NCI-H2029 (cell line): ENCODE measurements around the gene ITGA8.
"Not testable (repeated sequence)": the region's sequence is repeated elsewhere in the genome, so short reads cannot be mapped to it uniquely, and the experiment has no call there.

Experiments used
- DNase-seq: peaks from one replicate; lab custom pipeline; 2025; lab: John Stamatoyannopoulos, UW

ITGA8 gene

DNA sequence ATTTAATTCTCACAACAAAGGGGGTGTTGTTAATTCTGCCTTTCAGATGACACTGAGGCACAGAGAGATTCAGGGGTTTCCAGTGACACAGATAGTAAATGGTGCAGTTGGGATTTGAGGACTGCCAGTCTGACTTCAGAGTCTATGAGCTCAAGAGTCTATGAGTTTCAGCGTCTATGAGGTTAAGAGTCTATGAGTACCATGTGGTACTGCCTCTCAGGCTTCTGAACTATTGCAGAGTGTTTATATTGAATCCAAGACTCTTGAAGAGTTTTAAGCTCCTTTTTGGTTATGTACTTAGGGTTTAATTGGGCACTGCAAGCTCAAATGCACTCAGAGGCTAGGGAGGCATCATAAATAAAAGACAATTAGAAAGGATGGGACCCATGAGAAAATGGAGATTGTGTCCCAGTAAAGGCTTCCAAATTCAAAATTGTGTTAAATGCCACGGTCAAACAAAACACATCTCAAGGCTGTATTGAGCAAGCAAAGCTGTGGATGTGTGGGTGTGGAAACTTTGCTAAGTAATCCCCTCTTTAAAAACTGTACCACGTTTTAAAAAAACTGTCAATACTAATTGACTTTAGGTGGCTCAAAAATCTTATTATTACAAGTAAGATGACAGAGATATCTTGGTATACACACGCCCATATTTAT, 224.7 kb downstream of the ITGA8 start:
- no peak for DNase-seq

DNA sequence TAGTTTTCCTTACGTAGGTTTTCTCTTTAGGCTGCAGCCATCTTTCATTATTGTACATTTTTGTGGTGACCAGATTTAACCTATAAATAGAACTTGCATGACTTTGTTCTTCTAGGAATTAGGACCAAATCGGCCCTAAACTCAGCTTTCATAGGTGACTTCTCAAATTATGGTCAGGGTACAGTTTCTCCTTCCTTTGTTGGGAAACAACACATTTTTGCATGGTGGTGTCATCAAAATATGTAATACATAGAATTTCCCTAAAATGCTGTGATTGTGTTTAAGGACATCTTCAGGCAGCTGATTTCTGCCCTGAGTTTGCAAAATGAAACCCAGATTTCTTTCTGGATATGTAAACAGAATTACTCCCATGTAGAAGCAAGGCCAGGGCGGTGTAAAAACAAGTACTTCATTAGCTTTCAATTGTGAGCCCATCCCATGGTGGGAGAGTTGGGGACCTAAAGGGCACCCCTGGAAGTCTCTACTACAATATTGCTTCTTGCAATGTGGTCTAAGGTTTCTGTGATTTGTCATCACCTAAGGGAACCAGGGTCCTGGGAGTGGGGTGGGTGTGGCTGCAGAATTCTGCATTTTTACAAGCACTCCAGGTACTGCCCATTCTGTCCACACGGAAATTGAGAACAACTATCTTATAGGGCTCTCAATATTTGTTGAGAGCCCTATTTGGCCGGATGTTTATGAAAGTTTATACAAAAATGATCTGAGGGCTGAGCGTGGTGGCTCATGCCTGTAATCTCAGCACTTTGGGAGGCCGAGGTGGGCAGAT, 227.7 kb downstream of the ITGA8 start:
- no peak for DNase-seq

GRCh38 chr10:15489431-15489830, 230.3 kb downstream of the ITGA8 start:
- DNase-seq: no peak

DNA sequence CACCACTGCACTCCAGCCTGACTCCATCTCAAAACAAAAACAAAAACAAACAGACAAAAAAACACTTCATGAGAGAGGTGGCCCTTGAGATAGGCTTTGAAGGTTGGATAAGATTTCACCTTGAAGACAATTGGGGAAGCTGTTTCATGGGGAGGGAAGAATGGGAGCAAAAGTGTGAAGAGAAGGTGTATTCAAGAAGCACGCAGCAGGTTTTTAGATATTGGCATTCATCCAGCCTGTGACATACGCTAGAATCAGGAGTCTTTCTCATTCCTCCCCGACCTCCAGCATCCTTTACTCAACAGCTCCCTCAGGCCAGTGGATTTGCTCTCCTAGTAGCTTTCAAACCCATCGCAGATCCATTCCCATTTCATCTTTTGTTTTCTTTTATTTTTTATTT, 232.3 kb downstream of the ITGA8 start:
- DNase-seq: no peak

DNA sequence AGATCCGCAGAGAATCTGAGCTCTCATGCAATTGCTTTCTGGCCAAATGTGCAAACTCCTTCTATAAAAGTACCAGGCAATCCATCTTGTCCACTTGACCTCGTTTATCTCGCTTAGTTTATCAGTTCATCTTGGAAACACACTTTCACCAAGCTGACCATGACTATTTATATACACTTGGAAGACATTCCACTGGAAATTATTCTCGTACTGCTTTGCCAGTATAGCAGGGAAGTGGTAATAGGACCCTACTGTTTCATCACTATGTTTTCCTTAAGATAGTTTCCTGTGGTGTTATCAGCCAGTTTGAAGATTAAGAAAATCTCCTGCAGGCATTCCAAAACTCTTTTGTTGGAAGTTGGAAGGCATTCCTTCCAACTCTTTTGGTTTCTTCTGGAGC, 233.3 kb downstream of the ITGA8 start:
- DNase-seq: no peak

- DNase-seq: no peak
Measured at GRCh38 chr10:15485684-15486316, 233.9 kb downstream of the ITGA8 start.

GRCh38 chr10:15485027-15485426, 234.7 kb downstream of the ITGA8 start:
- no peak for DNase-seq

DNA sequence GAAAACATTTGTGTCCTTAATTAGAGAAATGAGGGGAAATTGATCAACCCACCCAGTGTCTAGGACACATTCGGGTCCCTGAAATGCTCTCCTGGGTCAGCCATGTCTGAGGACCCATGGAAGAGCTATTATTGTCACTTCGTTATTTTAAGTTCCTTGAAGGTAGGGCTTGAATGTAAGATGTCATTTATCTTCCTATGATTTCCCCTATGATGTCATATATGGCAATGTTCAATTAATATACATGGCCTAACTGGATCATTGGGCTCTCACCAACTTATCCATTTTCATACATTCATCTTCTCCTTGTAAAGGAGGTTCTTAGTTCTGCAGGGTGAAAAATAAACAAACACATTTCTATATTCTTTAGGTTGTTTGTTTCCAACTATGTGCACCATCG, 235.6 kb downstream of the ITGA8 start:
- no peak for DNase-seq

DNA sequence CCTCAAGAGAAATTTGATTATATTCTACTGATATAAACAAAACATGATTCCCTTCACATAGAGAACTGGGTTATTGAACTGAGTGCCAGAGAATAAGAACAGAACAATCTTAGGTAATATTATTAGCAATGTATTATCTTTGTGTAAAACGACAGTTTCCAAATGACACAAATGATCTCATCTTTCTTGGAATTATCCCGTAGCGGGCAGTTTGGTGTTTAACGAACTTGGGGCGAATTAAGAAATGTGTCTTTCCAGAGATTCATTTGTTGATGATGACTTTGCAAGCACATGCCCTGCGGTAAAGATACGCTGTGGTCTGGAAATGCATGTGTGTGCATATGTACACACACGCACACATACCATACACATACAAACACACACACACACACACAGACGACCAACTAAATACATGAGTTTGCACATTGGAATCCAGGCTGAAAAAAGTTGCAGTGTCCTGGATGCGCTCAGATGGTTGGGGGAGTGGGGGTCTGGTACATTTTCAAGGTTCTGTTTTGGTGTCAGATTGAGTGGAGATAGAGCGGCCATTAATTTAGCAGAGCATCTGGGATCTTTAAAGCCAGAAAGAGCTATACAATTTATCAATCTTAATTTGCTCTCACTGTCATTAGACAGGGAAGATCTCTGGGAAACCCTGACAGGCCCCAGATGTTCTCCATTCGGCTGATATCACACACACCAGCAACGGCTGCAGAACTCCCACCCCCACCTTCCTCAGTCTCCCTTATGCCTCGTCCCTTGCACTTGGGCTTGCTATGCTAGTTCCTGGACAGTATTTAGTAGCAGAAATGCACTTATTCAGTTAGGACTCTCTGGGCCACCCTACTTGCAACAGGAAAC, 236.3 kb downstream of the ITGA8 start:
- DNase-seq: no peak

DNA sequence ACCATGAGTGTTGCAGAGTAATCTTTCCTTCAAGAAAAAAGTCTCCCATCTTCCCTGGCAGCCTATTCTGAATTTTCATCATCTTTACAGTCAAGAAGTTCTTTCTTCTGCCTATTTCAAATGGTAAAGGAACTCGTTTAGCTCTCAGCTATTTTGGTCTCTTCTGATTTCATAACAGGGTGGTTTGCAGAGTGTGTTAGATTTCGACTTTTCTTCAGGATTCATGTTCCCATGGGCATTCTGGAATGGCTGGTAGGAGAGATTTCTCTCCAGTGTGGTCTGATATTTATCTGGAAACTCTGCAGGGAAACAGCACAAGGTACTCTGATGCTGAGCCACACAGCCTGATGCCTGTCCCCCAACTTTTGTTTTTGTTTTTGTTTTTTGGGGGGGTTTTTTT, 237.6 kb downstream of the ITGA8 start:
- DNase-seq: no peak

DNA sequence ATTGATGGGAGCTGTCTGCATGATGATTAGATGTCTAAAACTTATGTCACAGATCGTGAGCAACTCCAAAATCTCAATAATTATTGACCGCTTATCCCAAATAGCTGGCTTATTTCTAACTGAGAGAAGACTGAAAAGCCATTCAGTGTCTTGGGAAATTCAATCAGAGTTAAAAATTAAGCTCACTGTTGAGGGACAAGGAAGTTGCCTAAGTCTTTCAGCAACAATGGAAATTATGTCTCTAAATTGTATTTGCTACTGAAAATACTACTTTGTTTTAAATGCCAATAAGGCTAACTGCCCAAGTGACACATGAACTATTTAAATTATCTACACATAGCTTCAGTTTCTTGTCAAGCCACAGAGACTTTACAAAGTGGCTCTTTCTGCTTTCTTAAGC, 240.8 kb downstream of the ITGA8 start:
- no peak for DNase-seq

GRCh38 chr10:15478429-15478828, 241.3 kb downstream of the ITGA8 start:
- DNase-seq: no peak

- DNase-seq: no peak
Measured at GRCh38 chr10:15476337-15476736, 243.4 kb downstream of the ITGA8 start.

DNA sequence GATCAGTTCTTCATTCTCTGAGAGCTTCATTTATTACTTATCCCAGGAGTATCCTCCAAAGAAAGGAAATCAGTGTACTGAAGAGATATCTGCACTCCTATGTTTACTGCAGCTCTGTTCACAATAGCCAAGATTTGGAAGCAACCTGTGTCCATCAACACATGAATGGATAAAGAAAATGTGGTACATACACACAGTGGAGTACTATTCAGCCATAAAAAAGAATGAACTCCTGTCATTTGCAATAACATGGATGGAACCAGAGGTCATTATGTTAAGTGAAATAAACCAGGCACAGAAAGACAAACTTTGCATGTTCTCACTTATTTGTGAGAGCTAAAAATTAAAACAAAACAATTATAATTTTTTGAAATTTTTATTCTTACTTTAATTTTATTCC, 244.3 kb downstream of the ITGA8 start:
- DNase-seq: not testable (repeated sequence)

GRCh38 chr10:15474671-15475070, 245.1 kb downstream of the ITGA8 start:
- DNase-seq: no peak

- no peak for DNase-seq
Measured at GRCh38 chr10:15473396-15473767, 246.3 kb downstream of the ITGA8 start.

DNA sequence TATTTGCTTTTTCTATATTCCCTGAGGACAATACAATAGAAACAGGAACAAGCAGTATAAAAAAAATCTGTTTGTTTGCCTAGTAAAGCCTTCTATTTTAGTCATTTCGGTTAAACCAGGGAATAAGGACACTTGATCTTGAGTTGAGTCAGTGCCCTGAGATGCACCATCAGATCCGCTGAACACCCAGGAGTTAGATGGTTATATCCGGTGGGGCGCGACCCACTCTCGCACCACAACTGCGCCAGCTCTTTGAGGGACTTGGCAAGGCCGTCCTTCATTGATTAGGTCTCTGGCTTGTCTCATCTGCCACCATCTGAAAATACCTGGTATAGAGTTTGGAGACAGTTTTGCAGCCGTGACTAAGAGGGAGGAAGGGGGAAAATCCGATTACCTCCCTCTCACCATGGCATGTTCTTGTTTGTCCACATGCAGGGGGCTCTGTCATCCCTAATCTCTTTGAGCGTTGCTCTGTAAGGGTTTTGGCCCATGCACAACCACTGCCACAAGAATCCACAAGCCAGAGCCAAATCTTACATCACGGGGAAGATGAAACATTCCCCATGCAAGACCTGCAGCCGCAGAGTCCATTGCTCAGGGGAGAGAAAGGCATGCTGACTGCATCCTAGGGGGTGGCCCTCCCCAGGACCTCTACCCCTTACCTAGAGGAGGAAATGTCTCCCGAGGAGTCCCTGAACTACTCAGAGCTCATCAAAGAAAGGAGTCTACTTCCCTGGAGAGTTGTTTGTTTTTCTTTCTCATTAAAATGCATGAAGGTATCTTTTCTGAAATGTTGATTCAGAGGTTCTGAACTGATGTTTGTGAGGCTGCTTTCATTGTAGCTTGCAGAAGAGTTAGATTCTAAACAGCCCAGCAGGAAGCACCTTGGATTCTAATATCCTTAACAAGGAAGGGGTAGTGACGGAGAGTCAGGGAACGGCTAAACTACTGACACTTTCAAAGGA, 247.0 kb downstream of the ITGA8 start:
- no peak for DNase-seq

GRCh38 chr10:15472008-15472407, 247.7 kb downstream of the ITGA8 start:
- no peak for DNase-seq

DNA sequence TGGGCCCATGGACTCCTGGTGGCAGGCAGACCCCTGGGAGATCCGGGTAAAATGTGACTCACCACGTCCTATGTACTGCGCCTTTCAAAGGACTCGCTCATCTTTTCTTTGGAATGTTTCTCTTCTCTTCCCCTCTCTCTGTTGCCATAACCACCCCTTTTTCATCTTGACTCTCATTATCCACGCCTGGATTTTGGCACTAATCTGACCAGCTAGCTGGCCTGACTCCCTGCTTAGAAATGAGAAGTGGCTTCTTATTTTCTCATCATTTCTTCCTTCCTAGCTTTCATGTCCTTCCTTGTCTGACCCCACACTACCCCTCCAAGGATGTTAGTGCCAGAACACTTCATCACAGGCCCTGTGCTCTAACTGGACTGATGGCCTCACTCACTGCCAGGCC, 250.6 kb downstream of the ITGA8 start:
- DNase-seq: no peak

GRCh38 chr10:15464381-15464780, 255.3 kb downstream of the ITGA8 start:
- DNase-seq: no peak
